Thyroid gland (tissue), 4 donors: ENCODE results near the gene UNKL. TPM values are rescaled to one million over a fixed set of nuclear protein-coding genes. Genes with fewer than 3 reads are reported as not detected.

Experiments
- DNase-seq, 2 donors: peaks; one replicate each; pipeline ENCODE4 v3.0.0-alpha.2; 2019
- H3K27ac ChIP-seq, 3 donors: fragments of 200-600 bp; sonication (generic); 1 replicate in 2 of 3; 2 replicates in 1 of 3; pipeline ENCODE4 v1.5.1; 2016 to 2019; ENCODE audit warnings: mild to moderate bottlenecking in 1 of 3, moderate library complexity in 1 of 3
- H3K27me3 ChIP-seq: fragments of 200-600 bp; sonication (generic); one replicate; pipeline ENCODE4 v1.5.1; 2019
- H3K36me3 ChIP-seq, 2 donors: fragments of 200-600 bp; sonication (generic); one replicate each; pipeline ENCODE4 v1.5.1; 2016 to 2019
- H3K4me1 ChIP-seq, 2 donors: fragments of 200-600 bp; sonication (generic); one replicate each; pipeline ENCODE4 v1.5.1; 2017 to 2019
- H3K4me3 ChIP-seq, 3 donors: fragments of 200-600 bp; sonication (generic); replicated peaks in 1 of 3; 1 replicate in 2 of 3; 2 replicates in 1 of 3; pipeline ENCODE4 v1.5.1; 2016; ENCODE audit warnings: mild to moderate bottlenecking in 1 of 3
- H3K9me3 ChIP-seq: fragments of 200-600 bp; sonication (generic); one replicate; pipeline ENCODE4 v1.5.1; 2017
- CTCF ChIP-seq, 6 experiments: fragments of 200-600 bp in 3 of 6; fragments of 450-650 bp in 3 of 6; sonication (generic) in 3 of 6; IDR thresholded peaks; one replicate each; pipeline ENCODE4 v1.5.1; 2016 to 2019; ENCODE audit warnings: antibody characterized with exemption in 6 of 6, mild to moderate bottlenecking in 2 of 6, inconsistent platforms in 1 of 6, moderate library complexity in 1 of 6
- POLR2A ChIP-seq, 2 donors: fragments of 450-650 bp; IDR thresholded peaks; one replicate each; pipeline ENCODE4 v1.6.1; 2017; ENCODE audit warnings: antibody characterized with exemption in 2 of 2, mild to moderate bottlenecking in 2 of 2, moderate library complexity in 1 of 2
- WGBS, 2 donors: methylation state at CpG; one replicate each; pipeline ENCODE4 v1.1.5; 2017; 5-methylcytosine and 5-hydroxymethylcytosine counted together
- intact Hi-C: fragments of 100-400 bp; cut with DNase I; formaldehyde crosslinking; loops from one replicate; pipeline ENCODE4 v1.15.1; 2023
- total RNA-seq, 4 donors: library from RNA; depleted of rRNA; stranded (reverse); fragments of >200 nt; gene quantifications; one replicate each; pipeline ENCODE4 v1.2.3, GENCODE V29; 2016

The UNKL gene
- total RNA-seq, 4 donors from 2014 or later = 26.2 to 46.9 (median 31.3) TPM

- DNase-seq = no peak
Observed at GRCh38 chr16:1334739-1335138, 79.8 kb downstream of the UNKL start.

GRCh38 chr16:1333854-1334700 is 80.4 kb downstream of the UNKL start:
- peaks cover 14 to 35% of the 10 kb centered on the region in 2 donors for H3K4me1 ChIP-seq
- no peak overlapping the region for H3K27ac ChIP-seq
- DNase-seq = no peak
- WGBS, 2 donors = 2% methylated on average over 21 to 25 of the region's 78 CpGs
- peaks cover 9% of the 10 kb centered on the region for H3K27me3 ChIP-seq
- intact Hi-C loops = no loop called here
- H3K4me3 ChIP-seq = peak overlapping the region in 1 of 3 donors; percentile 23
- H3K36me3 ChIP-seq = no peaks in the 10 kb centered on the region
- TF ChIP-seq POLR2A (IDR thresholded peaks at IDR 0.05) (no peak), CTCF (IDR thresholded peaks at IDR 0.05) (no peak)
- no peaks in the 10 kb centered on the region for H3K9me3 ChIP-seq

More at GRCh38 chr16:1334739-1335138, 79.8 kb downstream of the UNKL start:
- no peaks in the 10 kb centered on the region for H3K36me3 ChIP-seq
- H3K9me3 ChIP-seq = no peaks in the 10 kb centered on the region
- peaks cover 14 to 35% of the 10 kb centered on the region in 2 donors for H3K4me1 ChIP-seq
- H3K27me3 ChIP-seq = peaks cover 9% of the 10 kb centered on the region
- H3K4me3 ChIP-seq = no peak overlapping the region
- H3K27ac ChIP-seq = no peak overlapping the region
- intact Hi-C loops = no loop called here
- WGBS, 2 donors = 28 to 47% methylated on average over 3 to 4 of the region's 9 CpGs
- no peak for TF ChIP-seq CTCF (IDR thresholded peaks at IDR 0.05)
- no peak for TF ChIP-seq POLR2A (IDR thresholded peaks at IDR 0.05)

- DNase-seq = no peak
- H3K27me3 ChIP-seq = peaks cover 9% of the 10 kb centered on the region
- intact Hi-C loops = no loop called here
- H3K27ac ChIP-seq = no peak within 1 kb of the TSS
- 12% methylated on average over 5 of the region's 83 CpGs; no CpG with 5 or more reads in 1 of the 2 donors for WGBS, 2 donors
- H3K9me3 ChIP-seq = no peaks in the 10 kb centered on the region
- H3K4me1 ChIP-seq = peaks cover 14 to 35% of the 10 kb centered on the region in 2 donors
- no peaks in the 10 kb centered on the region for H3K36me3 ChIP-seq
- H3K4me3 ChIP-seq = peak within 1 kb of the TSS in 1 of 3 donors; percentile 23
- TF ChIP-seq CTCF (IDR thresholded peaks at IDR 0.05) = no peak
- no peak for TF ChIP-seq POLR2A (IDR thresholded peaks at IDR 0.05)
Observed at GRCh38 chr16:1333149-1333812, 81.2 kb downstream of the UNKL start, which contains the start of gene BAIAP3. BAIAP3 (plus strand) TSS chr16:1333645; CDS start chr16:1338550, 4,905 bp downstream.

- Histone ChIP-seq H3K4me3 (peak overlapping the region in 1 of 3 donors; percentile 23), H3K27me3 (peaks cover 9% of the 10 kb centered on the region), H3K36me3 (no peaks in the 10 kb centered on the region), H3K27ac (no peak overlapping the region), H3K4me1 (peaks cover 14 to 35% of the 10 kb centered on the region in 2 donors), H3K9me3 (no peaks in the 10 kb centered on the region)
- DNase-seq = no peak
- WGBS, 2 donors = 4 to 10% methylated on average over 15 to 22 of the region's 26 CpGs
- TF ChIP-seq POLR2A (IDR thresholded peaks at IDR 0.05) (no peak), CTCF (IDR thresholded peaks at IDR 0.05) (no peak)
- intact Hi-C loops = no loop called here
Observed at GRCh38 chr16:1332618-1333148, 81.8 kb downstream of the UNKL start.
